Melanocyte of skin (primary cell): ENCODE data around the gene CNFN. TPM values are rescaled to one million over a fixed set of nuclear protein-coding genes. Genes with fewer than 3 reads are reported as not detected.

ENCODE experiments used
- small RNA-seq, 2 donors: library from RNA; depleted of rRNA; stranded (forward); fragments of <200 nt; gene quantifications; one replicate each; pipeline ENCODE3, GENCODE V24; 2012
- total RNA-seq, 2 donors: library from RNA; depleted of rRNA; stranded (reverse); fragments of >200 nt; gene quantifications; 2 replicates each; pipeline ENCODE4 v1.2.3, GENCODE V29; 2012

The CNFN gene
- total RNA-seq, result under 1 TPM in 1 of 2 donors, not detected in 1; 0.67 TPM

GRCh38 chr19:42389899-42390298, at the start of gene CNFN:
Gene CNFN, minus strand, starts transcription at chr19:42390297. Its CDS starts 1,260 bp downstream, at chr19:42389037.

GRCh38 chr19:42427313-42427712, 37.2 kb upstream of the CNFN start, which contains the start of gene LIPE:
Gene LIPE, minus strand, starts transcription at chr19:42427388. Its CDS starts 239 bp downstream, at chr19:42427149.

Small RNA genes lying within 50 kb of the gene (small RNA-seq; reads per million reads assigned to genes)
- 0 to 0.23 reads per million in 2 donors for gene MIR8077

Other genes starting within 250 kb of the CNFN start
- 10 to 100 TPM; 13.4 to 19.0 TPM for gene DEDD2, start 172.6 kb downstream of the CNFN start, total RNA-seq
- 10 to 100 TPM in 1 of 2 donors, 1 to 10 TPM in 1; 10.0 to 16.0 TPM for gene ZNF526, start 170.0 kb downstream of the CNFN start, total RNA-seq
- 10 to 100 TPM; 25.5 to 36.6 TPM for gene GSK3A, start 147.7 kb downstream of the CNFN start, total RNA-seq
- gene ERF, start 135.2 kb downstream of the CNFN start, total RNA-seq, result 10 to 100 TPM; 37.9 to 42.3 TPM
- gene CIC, start 121.0 kb downstream of the CNFN start, total RNA-seq, result 10 to 100 TPM; 22.3 to 34.4 TPM
- gene PRR19, start 88.2 kb downstream of the CNFN start, total RNA-seq, result under 1 TPM in 1 of 2 donors, not detected in 1; 1.00 TPM
- 10 to 100 TPM; 32.0 to 47.0 TPM for gene PAFAH1B3, start 87.7 kb downstream of the CNFN start, total RNA-seq
- gene TMEM145, start 77.0 kb downstream of the CNFN start, total RNA-seq, result 1 to 10 TPM in 1 of 2 donors, under 1 TPM in 1; under 0.01 to 3.7 TPM
- gene MEGF8, start 64.7 kb downstream of the CNFN start, total RNA-seq, result 10 to 100 TPM; 17.6 to 20.3 TPM
- 10 to 100 TPM; 11.7 to 27.0 TPM for gene LIPE, start 37.1 kb upstream of the CNFN start, total RNA-seq
- not detected for gene CXCL17, start 52.6 kb upstream of the CNFN start, total RNA-seq
- 10 to 100 TPM in 1 of 2 donors, 1 to 10 TPM in 1; 9.3 to 19.3 TPM for gene CEACAM1, start 138.2 kb upstream of the CNFN start, total RNA-seq
- gene CEACAM8, start 204.6 kb upstream of the CNFN start, total RNA-seq, result not detected